ENCODE results near the gene SCUBE1. TPM values are rescaled to one million over a fixed set of nuclear protein-coding genes. Genes with fewer than 3 reads are reported as not detected.

Gene SCUBE1
- total and polyA plus RNA-seq, 2 of the 8 experiments (the other 6 are each of a cell fraction or from before 2014, with no cell fraction given) = 2.3 to 4.9 TPM

- peaks cover 0 to 2% of the 10 kb centered on the region in 2 experiments for H4K20me1 ChIP-seq (replicated peaks in 1 of 2; ENCODE audit: control insufficient read depth in 1 of 2, insufficient read depth in 2 of 2, low read length in 2 of 2)
- H3K14ac ChIP-seq (ENCODE audit: insufficient read length) = no peak overlapping the region
- no peak overlapping the region for H2AFZ ChIP-seq (ENCODE audit: low read length)
- no peak for FAIRE-seq
- no peak overlapping the region for H4K5ac ChIP-seq (ENCODE audit: insufficient read length, low read depth, low read length)
- no peak overlapping the region for H2BK12ac ChIP-seq (ENCODE audit: low read depth, low read length)
- ChIA-PET POLR2A (ENCODE audit: partially characterized antibody) (interaction anchor here (1.6 kb wide), 3 partner anchors 10 to 56 kb away, joined by 3 to 5 read pairs (median 5); partner anchors contain the start of gene SCUBE1), CTCF (ENCODE audit: partially characterized antibody) (interaction anchor here (0.6 to 9.2 kb wide), 13 partner anchors 8 to 288 kb away, joined by 3 to 109 read pairs (median 3); no protein-coding TSS in a partner anchor)
- H3K23me2 ChIP-seq (ENCODE audit: low read depth, low read length) = no peaks in the 10 kb centered on the region
- H2BK120ac ChIP-seq (replicated peaks; ENCODE audit: low read depth, low read length) = no peak overlapping the region
- H2AK5ac ChIP-seq (ENCODE audit: low read depth, low read length) = no peak overlapping the region
- no peaks in the 10 kb centered on the region; the same call in 1 of the 2 replicates for H3K79me1 ChIP-seq (ENCODE audit: low read depth, low read length)
- WGBS, 2 experiments (ENCODE audit: extremely low coverage in 1 of 2, insufficient coverage in 1 of 2, insufficient read length in 1 of 2, insufficient replicate concordance in 2 of 2, low coverage in 1 of 2, low lambda C conversion rate in 2 of 2, missing lambda C conversion rate in 1 of 2) = 89% methylated on average over 4 of the region's 4 CpGs; no CpG with 5 or more reads in 1 of the 2 experiments
- H4K91ac ChIP-seq (replicated peaks; ENCODE audit: insufficient read length, low read length) = no peak overlapping the region
- H3K9me3 ChIP-seq (ENCODE audit: insufficient read depth in 2 of 2, low read depth in 1 of 2, low read length in 1 of 2) = no peaks in the 10 kb centered on the region
- no peak overlapping the region for H3K4me2 ChIP-seq (ENCODE audit: insufficient read depth in 1 of 2, low read depth in 2 of 2, low read length in 2 of 2)
- H3K27ac ChIP-seq (ENCODE audit: low read depth, low read length) = no peak overlapping the region
- no peak overlapping the region for H2BK15ac ChIP-seq (ENCODE audit: low read length)
- no peak overlapping the region for H3K4ac ChIP-seq (replicated peaks; ENCODE audit: insufficient read length, low read depth, low read length)
- H3K27me3 ChIP-seq (replicated peaks in 1 of 4; ENCODE audit: control insufficient read depth in 3 of 4, extremely low read depth in 1 of 4, insufficient read depth in 3 of 4, low read length in 3 of 4) = no peaks in the 10 kb centered on the region
- H3K18ac ChIP-seq (ENCODE audit: extremely low read depth, low read length) = no peak overlapping the region
- H3K4me1 ChIP-seq (replicated peaks in 1 of 4; ENCODE audit: control insufficient read depth in 3 of 4, insufficient read depth in 4 of 4, low read length in 3 of 4) = peaks cover 0 to 9% (median 3%) of the 10 kb centered on the region in 4 experiments; a peak in 5 of 7 replicates
- H3K36me3 ChIP-seq (ENCODE audit: control insufficient read depth in 2 of 4, insufficient read depth in 4 of 4, low read length in 3 of 4) = no peaks in the 10 kb centered on the region
- H2BK5ac ChIP-seq (ENCODE audit: low read depth, low read length) = no peak overlapping the region
- no peak for DNase-seq (ENCODE audit: low read depth in 1 of 2, low spot score in 2 of 2)
- H3K23ac ChIP-seq (ENCODE audit: insufficient read length) = no peak overlapping the region
- H4K8ac ChIP-seq (ENCODE audit: extremely low read depth, insufficient read depth, low read length) = peak overlapping the region; percentile 15; the same call in 1 of the 2 replicates
- no peaks in the 10 kb centered on the region for H3K79me2 ChIP-seq (ENCODE audit: control insufficient read depth in 1 of 2, insufficient read depth in 2 of 2, low read length in 2 of 2)
- TF ChIP-seq POLR2A (IDR thresholded peaks at IDR 0.05; ENCODE audit: control extremely low read depth in 1 of 2, low read depth in 2 of 2, low read length in 2 of 2) (no peak), SIN3A (conservative IDR thresholded peaks at IDR 0.05 in 1 of 2, IDR thresholded peaks at IDR 0.05 in 1 of 2; ENCODE audit: low read depth in 1 of 2, low read length in 2 of 2) (no peak), BRCA1 (IDR thresholded peaks at IDR 0.05; ENCODE audit: low read depth, low read length) (no peak)
- H3K4me3 ChIP-seq (ENCODE audit: extremely low read depth in 1 of 4, insufficient read depth in 2 of 4, low read depth in 3 of 4, low read length in 4 of 4) = no peak overlapping the region
- H2BK20ac ChIP-seq (ENCODE audit: low read length) = no peak overlapping the region
- no peak overlapping the region for H3K9ac ChIP-seq (replicated peaks in 1 of 4; ENCODE audit: extremely low read depth in 1 of 4, low read depth in 3 of 4, low read length in 3 of 4)
- no peak overlapping the region for H3K56ac ChIP-seq (replicated peaks; ENCODE audit: insufficient read length, low read depth, low read length)
Observed at GRCh38 chr22:43287441-43287840, 55.7 kb downstream of the SCUBE1 start.
